Measurements from ENCODE around the gene LRP1B.
"Not testable (repeated sequence)": the region's sequence is repeated elsewhere in the genome, so short reads cannot be mapped to it uniquely, and the experiment has no call there.

LRP1B gene

DNA sequence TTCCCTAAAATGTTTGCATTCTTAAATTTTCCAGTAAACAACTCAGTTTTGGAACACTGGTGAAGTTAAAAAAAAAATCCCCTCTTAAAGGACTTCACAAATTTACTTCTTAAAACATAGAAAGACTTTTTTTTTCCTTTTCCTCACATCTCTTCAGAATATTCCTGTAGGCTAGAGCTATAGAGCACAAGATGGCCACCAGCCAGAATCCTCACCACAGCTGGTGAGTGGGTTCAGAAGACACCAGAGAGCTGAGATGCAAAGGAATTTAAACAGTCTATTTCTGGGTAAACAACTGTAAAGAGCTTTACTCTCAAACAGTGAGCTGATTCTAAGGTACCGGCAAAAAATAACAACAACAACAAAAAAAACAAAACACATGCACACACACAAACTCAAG, 252.8 kb downstream of the LRP1B start:
- DNase-seq (ENCODE audit: low read depth) = no peak

DNA sequence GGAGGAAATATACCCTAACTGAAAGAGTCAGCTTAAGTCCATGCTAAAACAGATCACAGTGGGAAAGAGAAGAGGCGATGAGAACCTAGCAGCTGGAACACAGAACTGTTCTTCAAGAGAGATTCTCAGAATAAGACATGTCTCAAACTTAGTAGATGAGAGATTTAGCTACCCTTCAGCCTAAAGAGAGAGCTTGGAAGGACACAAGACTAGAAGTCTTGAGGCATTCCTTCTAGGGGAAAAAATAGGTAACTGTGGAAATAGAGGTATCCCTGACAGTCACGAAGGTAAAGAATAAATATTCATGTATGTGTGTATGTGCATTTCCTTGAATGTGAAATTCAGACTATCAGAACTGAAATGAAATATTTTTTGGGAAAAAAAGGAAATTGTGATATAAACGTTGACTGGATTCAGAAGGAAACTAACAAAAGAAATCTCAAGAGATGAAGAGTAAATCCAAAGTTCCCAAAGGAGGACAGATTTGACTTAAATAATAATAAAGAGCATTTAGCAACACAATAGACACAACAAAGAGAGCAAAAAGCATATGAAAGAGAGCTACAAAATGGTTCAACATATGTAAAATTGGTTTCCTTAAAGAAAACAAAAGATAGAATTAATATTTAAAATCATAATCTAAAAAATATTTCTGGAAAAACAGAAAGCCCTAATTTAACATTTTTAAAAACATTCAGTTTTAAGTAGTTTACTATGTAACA, 258.7 kb downstream of the LRP1B start:
- no peak for DNase-seq (ENCODE audit: low read depth)

DNA sequence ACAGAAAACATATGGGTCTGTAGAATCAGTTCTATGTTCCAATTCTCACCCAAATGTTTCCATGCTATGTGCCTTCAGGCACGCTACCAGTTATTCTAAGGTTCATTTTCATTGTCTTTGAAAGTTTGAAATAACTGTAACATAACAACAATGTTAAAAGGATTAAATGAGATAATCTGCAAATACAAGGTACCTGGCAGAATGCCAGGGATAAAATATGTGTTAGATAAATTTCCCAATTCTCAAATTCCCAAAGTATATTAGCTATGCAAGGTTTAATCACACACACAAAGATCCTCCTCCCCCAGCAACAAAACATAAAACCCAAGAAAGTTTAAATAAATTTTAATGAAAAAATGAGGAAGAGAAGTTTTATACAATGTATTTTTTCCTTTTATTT, 261.2 kb downstream of the LRP1B start:
- no peak for DNase-seq (ENCODE audit: low read depth)

DNA sequence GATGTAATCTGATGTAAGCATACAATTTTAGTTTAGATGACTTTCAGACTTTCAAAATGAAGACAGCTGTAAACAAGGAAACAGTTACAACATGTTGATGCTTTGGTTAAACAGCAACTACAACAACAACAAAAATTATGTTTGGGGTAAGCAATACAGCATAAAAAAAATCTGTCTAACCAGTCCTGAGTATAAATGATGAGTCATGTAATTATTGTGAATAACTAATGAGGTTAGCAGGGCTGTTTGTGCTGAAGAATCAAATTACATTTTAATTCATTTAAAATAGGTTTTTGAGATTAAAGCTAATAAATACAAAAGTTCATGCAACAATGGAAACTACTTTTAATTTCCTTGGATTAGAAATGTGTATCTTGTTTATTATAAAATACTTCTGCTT, 266.9 kb downstream of the LRP1B start:
- no peak for DNase-seq (ENCODE audit: low read depth)

DNA sequence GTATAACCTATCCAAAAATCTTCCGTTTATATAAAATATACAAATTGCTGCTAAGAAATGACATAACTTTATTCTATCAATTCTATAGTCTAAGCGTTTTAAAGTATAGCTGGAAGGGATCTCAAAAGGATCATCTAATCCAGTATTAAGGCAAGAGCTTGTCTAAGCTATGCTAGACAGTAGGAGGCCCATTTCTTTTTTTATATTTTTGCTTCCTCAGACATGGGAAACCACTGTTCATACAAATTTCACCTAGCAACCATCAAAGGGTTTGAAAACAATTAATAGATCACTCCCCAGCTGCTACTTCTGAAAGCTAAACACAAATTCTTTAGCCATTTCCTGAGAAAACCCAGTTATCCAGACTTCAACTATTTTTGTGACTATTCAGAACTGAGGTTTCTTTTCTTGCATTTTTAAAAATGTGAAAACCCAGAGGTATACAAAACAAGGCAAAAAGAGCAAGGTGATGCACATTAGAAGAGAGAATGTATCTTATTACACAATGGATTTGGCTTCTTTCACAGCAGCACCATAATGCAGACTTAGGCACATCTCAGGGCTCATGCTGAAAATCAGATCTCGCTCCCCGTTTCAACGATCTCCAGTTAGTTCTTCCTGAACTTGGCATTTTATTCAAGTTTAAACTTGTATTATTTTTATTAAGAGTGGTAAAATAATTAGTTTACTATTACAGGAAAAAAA, 274.4 kb downstream of the LRP1B start:
- DNase-seq (ENCODE audit: low read depth) = no peak

DNA sequence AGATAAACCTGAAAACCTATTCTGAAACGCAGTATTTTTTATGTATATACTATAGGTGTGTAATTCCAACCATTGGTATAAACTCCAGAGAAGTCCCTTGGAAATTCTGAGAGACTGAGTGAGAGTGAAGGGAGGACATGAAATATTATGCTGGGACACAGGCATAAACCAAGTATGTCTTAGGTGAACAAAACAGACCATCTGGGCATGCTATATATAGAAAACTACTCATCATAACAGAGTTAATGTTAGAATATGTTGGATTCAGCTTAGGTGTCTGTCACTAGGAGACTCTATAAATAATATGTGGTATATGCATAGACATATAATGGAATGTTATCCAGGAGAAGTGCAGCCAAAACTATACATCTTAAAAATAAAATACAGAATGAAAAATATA, 282.6 kb downstream of the LRP1B start:
- DNase-seq (ENCODE audit: low read depth) = no peak

DNA sequence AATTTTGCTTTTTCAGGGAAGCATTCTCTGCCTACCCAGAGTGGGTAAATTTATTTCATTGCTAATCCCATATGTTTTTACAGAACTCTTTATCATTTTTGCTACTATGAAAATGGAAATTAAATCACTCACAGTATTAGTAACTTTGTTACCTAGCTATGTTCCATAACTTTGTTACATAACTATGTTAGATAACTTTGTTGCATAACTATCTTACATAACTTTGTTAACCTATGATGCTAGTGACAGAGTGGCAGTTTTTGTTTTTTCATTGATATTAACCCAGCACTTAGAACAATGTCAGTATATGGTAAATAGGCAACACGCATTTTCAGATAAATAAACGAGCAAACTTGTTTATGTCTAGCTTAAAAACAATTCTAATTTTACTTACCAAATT, 286.6 kb downstream of the LRP1B start:
- DNase-seq (ENCODE audit: low read depth) = no peak

DNA sequence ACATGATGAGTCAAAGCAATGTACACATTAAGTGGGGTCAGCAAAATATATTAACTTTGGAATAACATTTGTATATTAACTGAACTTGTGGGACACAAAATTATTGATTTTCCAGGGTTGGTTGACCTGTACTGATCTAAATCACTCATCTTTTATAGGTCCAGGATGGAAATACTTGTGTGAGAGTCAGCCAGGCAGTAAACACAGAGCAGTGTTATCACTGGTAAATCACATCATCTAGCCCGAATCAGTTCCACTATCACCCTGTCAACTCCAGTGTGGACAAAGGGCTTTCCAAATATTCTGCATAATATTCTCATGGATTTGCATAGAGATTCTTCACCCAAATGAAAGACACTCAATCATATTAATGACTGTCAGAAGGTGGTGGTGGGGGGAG, 295.7 kb downstream of the LRP1B start:
- no peak for DNase-seq (ENCODE audit: low read depth)

DNA sequence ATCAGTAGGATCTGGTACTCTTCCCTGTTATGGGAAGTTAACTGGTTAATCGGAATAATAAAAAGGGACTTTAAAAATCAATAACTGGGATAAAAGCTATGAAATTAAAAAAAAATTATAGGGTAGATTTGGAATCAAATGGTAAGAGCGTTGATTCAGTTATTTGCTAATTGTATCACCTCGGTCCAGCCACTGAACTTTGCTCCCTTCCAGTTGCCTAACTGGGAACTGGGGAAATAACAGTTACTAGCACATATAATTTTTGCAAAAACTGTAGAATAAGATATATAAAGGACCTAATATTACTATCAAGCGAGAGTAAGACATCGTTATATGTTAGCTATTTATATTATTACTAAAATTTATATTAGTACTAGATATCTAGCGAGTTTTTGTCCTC, 302.1 kb downstream of the LRP1B start:
- no peak for DNase-seq (ENCODE audit: low read depth)

DNA sequence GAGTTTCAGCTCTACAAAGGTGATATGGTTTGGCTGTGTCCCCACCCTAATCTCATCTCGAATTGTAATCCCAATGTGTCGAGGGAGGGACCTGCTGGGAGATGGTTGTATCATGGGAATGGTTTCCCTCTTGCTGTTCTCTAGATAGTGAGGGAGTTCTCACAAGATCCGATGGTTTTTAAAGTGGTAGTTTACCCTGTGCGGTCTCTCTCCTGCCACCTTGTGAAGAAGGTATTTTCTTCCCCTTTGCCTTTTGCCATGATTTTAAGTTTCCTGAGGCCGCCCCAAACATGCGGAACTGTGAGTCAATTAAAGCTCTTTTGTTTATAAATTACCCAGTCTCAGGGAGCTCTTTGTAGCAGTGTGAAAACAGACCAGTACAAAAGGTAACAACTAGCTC, 306.0 kb downstream of the LRP1B start:
- no peak for DNase-seq (ENCODE audit: low read depth)

DNA sequence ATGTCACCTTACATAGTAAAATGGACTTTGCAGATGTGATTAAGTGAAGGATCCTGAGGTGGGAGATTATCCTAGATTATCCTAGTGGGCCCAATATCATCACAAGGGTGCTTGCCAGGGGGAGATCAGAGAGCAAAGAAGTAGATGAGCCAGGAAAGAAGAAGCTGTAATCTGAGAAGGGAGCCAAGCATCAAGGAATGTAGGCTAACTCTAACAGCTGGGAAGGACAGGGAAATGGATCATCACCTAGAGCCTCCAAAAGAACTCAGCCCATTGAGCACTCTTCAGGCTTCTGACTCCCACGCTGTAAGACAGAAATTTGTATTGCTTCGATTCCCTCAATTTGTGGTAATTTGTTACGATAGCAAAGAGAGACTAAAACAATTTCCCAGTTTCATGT, 309.9 kb downstream of the LRP1B start:
- no peak for DNase-seq (ENCODE audit: low read depth)

DNA sequence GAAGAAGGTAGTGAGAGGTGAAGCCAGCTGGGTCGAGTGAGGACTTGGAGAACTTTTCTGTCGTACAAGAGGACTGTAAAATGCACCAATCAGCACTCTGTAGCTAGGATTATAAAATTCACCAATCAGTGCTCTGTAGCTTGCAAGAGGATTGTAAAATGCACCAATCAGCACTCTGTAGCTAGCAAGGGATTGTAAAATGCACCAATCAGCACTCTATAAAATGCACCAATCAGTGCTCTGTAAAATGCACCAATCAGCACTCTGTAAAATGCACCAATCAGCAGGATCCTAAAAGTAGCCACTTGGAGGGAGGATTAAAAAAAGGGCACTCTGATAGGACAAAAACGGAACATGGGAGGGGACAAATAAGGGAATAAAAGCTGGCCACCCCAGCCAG, 315.5 kb downstream of the LRP1B start:
- not testable (repeated sequence) for DNase-seq (ENCODE audit: low read depth)

DNA sequence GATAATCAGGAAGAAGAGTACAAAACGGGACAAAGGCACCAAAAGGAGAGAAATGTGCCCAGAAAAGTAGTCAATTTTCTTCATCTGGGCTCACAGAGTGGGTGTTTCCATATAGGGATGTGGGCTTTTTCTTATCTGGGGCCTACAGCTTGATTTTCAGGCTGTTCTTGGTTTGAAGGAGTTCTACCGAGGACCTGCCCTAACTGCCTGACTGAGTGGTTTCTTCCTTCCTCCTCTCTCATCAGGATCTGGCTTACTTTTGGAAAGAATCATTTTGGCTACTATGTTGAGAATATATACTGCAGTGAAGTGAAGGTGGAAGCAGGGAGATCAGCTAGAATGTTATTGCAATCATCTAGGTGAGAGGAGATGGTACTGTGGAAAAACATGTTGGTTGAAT, 316.7 kb downstream of the LRP1B start:
- no peak for DNase-seq (ENCODE audit: low read depth)

DNA sequence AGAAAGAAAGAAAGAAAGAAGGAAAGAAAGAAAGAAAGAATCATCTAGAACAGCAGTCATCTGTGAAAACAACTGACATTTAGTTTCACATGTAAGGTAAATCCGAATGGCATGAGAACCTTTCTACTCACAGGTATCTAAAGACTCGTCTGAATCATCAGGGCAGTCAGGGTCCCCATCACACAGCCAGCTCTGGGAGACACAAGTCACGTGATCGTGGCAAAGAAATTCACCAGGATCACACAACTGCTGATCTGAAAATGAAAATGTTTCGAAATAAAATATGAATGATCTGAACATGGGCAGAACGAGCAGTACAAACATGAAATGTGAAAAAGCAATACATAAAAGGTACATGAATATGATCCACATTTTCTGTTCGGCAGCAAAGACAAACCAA, 320.7 kb downstream of the LRP1B start:
- no peak for DNase-seq (ENCODE audit: low read depth)

DNA sequence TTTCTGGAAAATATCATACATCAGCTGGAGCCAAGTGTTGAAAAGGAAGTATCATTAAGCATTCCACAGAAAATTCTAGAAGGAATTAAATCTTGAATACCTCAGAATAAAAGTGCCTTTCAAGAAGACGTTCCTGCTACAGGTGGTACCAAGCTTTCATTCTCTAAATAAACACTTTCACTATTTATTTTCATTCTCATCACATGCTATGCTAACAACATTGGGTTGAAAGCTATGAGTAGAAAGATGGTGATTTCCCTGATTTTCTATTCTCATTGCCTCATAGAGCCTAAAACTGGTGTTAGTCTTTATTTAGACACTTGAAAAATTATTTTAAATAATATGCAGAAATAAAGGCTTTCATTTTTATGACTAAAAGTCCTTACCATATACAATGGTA, 324.7 kb downstream of the LRP1B start:
- no peak for DNase-seq (ENCODE audit: low read depth)

DNA sequence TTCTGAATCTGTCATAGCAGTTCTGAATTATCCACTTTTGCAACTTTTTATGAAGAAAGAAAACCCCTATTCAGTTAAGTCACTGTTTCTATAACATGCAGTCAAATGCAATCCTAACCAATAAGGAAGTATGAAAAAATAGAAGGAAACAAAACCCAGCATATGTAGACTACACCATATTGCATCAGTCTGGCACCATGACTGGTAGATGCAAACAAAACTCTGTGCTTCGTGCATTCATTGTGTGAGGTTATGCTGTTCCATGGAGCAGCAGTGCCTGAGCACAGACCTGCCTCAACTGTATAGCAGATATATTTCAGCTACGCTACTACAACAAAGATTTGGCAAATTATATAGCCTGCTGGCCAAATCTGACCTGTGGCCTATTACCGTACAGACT, 325.5 kb downstream of the LRP1B start:
- DNase-seq (ENCODE audit: low read depth) = no peak

DNA sequence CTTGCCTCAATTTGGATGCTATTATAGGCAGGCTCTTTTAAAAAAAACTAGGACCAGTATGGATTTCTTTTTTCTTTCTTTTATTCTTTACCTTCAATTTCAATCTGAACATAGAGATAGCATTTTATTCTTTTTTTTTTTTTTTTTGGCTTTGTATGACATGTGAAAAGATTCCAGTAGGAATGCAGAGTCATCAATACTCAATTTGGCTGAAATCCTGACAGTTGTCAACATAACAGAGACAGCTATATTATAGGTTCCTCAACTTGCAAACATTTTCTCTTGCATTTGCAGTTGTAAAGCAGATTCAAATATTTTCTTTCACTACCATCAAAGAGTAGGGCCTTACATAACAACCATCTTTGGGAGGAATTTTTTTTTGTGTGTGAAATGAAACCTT, 334.4 kb downstream of the LRP1B start:
- DNase-seq (ENCODE audit: low read depth) = no peak

DNA sequence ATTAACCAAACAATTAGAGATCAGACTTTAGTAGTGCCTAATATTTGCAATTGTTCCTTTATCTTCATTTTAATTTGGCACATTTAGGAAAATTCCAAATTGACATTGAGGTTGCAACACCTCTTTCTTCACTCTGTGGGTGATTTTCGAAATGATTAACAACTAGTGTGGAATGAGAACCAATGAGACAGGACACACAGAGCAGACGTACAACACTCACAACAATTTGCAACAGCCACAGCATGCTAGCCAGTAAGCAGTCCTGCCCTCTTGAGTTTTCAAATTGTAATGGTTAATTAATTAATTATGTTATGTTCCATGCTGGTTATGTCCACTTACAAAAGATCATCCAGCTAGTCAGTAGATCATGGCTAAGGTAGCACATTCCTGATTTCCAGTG, 339.3 kb downstream of the LRP1B start:
- DNase-seq (ENCODE audit: low read depth) = no peak

DNA sequence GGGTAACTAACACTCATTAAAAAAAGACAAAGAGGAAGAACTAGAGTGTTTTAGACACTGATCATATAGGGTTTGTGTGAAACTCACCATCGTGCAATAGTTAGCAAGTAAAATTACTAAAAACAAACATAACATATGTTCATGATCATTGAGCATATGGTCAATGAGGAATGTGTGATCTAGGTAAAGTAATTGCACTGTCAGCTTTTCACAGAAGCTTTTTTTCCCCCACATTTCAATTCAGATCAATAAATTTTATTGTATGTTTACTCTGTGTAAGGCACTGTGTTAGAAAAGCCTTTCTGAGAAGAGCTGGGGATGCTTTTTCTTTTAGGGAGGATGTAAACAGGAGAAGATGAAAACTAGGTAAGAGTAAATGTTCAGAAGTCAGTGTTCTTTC, 348.2 kb downstream of the LRP1B start:
- DNase-seq (ENCODE audit: low read depth) = no peak

DNA sequence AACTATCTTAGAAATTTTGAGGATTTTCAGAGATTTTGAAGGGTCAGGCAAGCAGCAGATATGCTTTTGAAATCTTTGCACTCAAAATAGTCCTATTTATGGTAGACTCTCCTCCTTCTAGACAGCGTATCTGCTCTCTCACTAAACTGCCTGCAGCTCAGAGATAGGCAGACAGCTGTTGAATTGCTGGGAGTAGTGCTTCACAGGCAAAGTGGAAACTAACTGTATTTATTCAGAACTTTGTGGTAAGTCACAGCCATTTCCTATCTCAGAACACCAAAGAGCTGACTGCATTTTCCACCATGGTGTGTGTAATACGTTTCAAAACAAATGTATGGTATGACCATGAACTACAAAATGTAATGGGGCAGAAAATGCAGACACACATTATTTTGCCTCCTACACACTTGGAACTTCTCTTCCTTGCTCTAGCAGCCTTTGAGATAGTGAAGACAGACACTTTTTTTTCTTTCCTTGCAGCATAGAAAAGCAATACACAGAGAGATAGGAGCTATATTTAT, 352.4 kb downstream of the LRP1B start:
- DNase-seq (ENCODE audit: low read depth) = no peak

DNA sequence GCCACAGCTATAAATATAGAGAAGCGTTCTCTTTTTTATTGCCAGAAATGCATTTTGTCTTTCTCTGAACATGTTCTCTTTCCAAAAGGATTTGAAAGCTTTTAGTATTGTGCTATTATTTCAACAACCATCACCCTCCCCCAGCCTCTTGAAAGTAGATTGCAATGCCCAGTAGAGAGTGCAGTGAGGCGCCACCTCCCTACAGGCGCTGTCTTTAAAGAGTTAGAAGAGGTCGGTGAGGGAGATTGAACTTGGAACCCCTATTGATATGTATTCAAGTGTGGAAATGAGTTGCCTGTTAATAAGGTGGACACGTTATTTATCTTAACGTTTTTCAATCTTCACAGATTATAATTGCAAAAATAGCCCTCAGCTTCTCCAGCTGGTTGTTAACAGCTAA, 360.3 kb downstream of the LRP1B start:
- DNase-seq (ENCODE audit: low read depth) = no peak

DNA sequence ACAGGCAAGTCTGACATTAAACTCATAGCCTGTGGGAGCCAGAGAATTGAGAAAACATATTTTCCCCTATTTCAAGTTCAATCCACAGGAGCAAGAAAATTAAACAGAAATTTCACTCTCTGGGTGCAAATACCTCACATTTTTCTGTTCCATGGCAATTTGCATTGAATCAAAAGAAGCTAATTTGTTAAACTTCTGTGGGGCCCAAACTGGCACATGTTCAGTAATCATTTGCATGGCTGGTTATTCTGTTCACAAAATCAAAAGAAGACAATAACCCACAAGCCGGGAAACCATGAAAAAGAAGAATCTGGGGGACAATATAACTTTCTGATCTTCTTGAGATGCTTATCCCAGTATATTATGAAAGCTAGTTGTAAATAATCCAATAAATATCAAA, 363.1 kb downstream of the LRP1B start:
- DNase-seq (ENCODE audit: low read depth) = no peak

DNA sequence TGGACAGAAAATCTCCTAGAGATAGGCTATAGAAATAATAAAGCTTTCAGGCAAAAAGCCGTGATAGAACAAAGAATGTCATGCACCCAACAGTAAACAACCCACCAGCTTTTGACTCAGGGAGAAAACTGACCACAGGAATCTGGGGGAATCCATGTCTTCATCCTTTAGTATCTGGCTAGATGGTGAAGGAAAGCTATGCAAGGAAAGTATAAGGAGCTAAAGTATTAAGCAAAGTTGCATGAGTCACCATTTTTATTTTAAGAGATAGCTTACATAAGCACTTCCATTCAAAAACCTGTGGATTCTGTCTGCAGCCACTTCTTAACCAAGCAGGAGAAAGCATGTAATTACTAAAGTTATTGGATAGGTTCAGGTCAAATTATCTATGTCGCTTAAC, 363.8 kb downstream of the LRP1B start:
- DNase-seq (ENCODE audit: low read depth) = no peak

DNA sequence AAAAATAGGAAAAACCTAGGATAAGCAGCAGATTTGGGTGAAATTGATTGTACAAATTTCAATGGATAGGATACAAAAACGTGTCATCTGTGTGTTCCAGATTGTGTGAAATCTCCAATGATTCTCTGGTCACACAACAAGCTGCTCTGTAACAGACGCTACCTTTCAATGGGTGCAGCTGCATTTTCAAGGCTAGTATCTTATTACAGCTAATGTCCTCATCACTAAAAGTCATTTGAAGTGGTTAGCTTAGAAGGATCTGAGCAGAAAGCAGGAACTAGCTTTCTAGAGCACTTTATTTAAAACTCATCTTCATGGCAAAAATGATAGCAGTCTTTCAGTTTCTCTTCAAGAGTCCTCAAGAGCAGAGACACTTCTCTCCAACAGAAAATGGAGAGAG, 364.6 kb downstream of the LRP1B start:
- DNase-seq (ENCODE audit: low read depth) = no peak

Data from fibroblast of the conjunctiva (primary cell).